Measurements from ENCODE around the gene THSD4.
"Not testable (repeated sequence)": the region's sequence is repeated elsewhere in the genome, so short reads cannot be mapped to it uniquely, and the experiment has no call there.

The THSD4 gene

GRCh38 chr15:71228403-71228802 is 113.1 kb downstream of the THSD4 start:
- DNase-seq = no peak

- no peak for DNase-seq
These were observed 115.0 kb downstream of the THSD4 start for GRCh38 chr15:71230303-71230702.

GRCh38 chr15:71231758-71232157 is 116.5 kb downstream of the THSD4 start:
- no peak for DNase-seq

- DNase-seq = no peak
These were observed 117.1 kb downstream of the THSD4 start for GRCh38 chr15:71232411-71232810.

GRCh38 chr15:71237456-71238188 is 122.4 kb downstream of the THSD4 start:
- no peak for DNase-seq

- DNase-seq = no peak
These were observed 123.7 kb downstream of the THSD4 start for GRCh38 chr15:71238926-71239325.

- no peak for DNase-seq
These were observed 124.5 kb downstream of the THSD4 start for GRCh38 chr15:71239592-71240364.

GRCh38 chr15:71242292-71242691 is 127.0 kb downstream of the THSD4 start:
- no peak for DNase-seq

- DNase-seq = no peak
These were observed 129.0 kb downstream of the THSD4 start for GRCh38 chr15:71244250-71244649.

- DNase-seq = no peak
These were observed 130.3 kb downstream of the THSD4 start for GRCh38 chr15:71245588-71245987.

GRCh38 chr15:71248386-71248785 is 133.1 kb downstream of the THSD4 start:
- DNase-seq = no peak

GRCh38 chr15:71249986-71250385 is 134.7 kb downstream of the THSD4 start:
- DNase-seq = no peak

- no peak for DNase-seq
These were observed 135.8 kb downstream of the THSD4 start for GRCh38 chr15:71250936-71251583.

- DNase-seq = no peak
These were observed 136.3 kb downstream of the THSD4 start for GRCh38 chr15:71251584-71252043.

GRCh38 chr15:71252044-71252739 is 136.9 kb downstream of the THSD4 start:
- no peak for DNase-seq

- DNase-seq = no peak
These were observed 137.4 kb downstream of the THSD4 start for GRCh38 chr15:71252740-71253047.

- no peak for DNase-seq
These were observed 139.2 kb downstream of the THSD4 start for GRCh38 chr15:71254491-71254890.

GRCh38 chr15:71256934-71257664 is 141.8 kb downstream of the THSD4 start:
- no peak for DNase-seq

GRCh38 chr15:71259866-71260265 is 144.6 kb downstream of the THSD4 start:
- no peak for DNase-seq

- no peak for DNase-seq
These were observed 146.1 kb downstream of the THSD4 start for GRCh38 chr15:71261418-71261817.

- DNase-seq = no peak
These were observed 146.6 kb downstream of the THSD4 start for GRCh38 chr15:71261909-71262308.

GRCh38 chr15:71262599-71262998 is 147.3 kb downstream of the THSD4 start:
- DNase-seq = no peak

GRCh38 chr15:71265606-71266005 is 150.3 kb downstream of the THSD4 start:
- DNase-seq = not testable (repeated sequence)

All from midbrain (tissue), 1 donor.